NCI-H2227 (cell line): Measurements from ENCODE around the gene GPR157.
"Not testable (repeated sequence)": the region's sequence is repeated elsewhere in the genome, so short reads cannot be mapped to it uniquely, and the experiment has no call there.

Experiments used
- DNase-seq: peaks from one replicate; lab custom pipeline; 2025; ENCODE audit not compliant: unreplicated experiment; lab: John Stamatoyannopoulos, UW

The GPR157 gene

DNA sequence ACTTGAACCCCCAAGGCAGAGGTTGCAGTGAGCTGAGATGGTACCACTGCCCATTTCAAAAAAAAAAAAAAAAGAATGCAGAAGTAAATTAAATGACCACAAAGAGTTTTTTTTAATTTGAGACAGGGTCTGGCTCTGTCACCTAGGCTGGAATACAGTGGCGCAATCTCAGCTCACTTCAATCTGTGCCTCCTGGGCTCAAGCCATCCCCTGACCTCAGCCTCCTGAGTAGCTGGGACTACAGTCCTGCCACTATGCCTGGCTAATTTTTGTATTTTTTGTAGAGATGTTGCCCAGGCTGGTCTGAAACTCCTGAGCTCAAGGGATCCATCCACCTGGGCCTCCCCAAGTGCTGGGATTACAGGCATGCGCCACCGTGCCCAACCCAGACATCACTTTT, 20.2 kb upstream of the GPR157 start:
- no peak for DNase-seq

- DNase-seq: no peak
Observed at GRCh38 chr1:9146156-9146555, 17.3 kb upstream of the GPR157 start.

GRCh38 chr1:9145714-9146113, 16.8 kb upstream of the GPR157 start:
- DNase-seq: no peak

DNA sequence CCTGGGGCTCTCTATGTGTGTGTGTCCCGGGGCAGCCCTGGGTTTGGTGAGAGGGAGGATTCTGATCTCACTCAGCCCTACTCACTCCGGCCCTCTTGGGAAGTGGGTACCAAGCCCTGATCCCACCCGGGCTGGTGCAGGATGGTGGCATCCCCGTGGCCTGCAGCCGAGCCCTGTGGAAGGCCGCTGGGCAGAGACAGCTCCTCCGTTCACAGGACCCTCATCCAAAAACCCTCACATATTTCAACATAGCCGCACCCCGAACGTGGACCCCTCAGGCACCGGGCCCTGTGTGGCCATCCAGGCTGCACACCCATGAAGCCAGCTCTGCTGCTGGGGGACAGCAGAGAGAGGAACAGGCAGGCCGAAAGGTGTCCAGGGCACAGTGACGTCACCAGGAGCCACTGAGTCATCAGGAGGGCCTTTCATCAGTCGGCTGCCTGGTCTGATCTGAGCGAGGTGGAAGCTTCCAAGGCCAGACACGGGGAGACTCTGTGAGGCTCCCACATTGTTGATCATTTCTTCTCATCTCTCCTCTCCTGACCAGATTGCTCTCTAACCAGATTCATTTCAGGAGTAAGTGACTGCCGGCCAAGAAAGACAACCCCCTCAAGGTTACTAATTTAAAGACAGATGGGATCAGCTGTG, 16.2 kb upstream of the GPR157 start:
- no peak for DNase-seq

DNA sequence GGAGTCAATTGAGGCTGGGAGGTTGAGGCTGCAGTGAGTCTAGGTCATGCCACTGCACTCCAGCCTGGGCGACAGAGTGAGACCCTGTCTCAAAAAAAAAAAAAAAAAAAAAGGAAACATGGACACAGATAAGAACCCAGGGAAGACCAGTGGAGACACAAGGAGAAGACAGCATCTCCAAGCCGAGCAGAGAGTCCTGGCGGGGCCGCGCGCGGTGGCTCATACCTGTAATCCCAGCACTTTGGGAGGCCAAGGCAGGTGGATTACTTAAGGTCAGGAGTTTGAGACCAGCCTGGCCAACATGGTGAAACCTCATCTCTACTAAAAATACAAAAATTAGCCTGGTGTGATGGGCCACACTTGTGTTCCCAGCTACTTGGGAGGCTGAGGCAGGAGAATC, 15.6 kb upstream of the GPR157 start:
- not testable (repeated sequence) for DNase-seq

DNA sequence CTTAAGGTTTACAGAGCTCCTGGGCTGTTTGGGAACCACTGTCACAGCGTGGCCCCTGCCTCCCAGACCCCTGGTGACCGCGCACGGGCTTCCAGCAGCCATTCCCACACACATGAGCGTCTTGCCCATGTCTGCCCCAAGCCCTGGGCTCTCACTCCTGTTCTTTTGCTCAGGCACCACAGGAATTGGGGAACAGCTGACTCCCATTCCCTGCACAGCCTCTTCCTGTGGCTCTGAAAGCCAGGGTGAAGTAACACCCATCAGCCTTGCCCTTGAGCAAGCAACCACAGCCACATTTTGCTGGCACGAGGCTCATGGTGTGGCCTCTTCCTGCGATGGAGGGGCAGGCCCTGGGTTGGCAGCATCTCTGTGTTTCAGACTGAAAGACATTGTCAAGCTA, 14.3 kb upstream of the GPR157 start:
- no peak for DNase-seq

GRCh38 chr1:9139930-9140329, 11.0 kb upstream of the GPR157 start:
- DNase-seq: no peak

DNA sequence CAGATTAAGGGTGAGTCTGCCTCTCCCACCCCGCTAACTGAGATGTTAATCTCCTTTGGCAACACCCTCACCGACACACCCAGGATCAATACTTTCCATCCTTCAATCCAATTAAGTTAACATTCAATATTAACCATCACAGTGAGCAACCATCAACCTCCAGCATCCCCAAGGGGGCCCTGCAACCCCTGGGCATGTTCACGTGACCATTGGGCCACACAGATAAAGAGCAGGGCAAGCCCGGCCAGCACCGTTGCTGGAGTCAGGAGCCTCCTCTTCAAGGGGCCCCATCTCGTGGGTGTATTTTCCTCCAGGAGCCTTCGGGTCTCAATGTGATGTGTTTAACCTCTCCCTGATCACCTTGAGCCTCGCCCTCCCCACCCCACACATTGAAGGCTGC, 8.0 kb upstream of the GPR157 start:
- DNase-seq: no peak

- no peak for DNase-seq
Observed at GRCh38 chr1:9135073-9135836, 6.4 kb upstream of the GPR157 start.

DNA sequence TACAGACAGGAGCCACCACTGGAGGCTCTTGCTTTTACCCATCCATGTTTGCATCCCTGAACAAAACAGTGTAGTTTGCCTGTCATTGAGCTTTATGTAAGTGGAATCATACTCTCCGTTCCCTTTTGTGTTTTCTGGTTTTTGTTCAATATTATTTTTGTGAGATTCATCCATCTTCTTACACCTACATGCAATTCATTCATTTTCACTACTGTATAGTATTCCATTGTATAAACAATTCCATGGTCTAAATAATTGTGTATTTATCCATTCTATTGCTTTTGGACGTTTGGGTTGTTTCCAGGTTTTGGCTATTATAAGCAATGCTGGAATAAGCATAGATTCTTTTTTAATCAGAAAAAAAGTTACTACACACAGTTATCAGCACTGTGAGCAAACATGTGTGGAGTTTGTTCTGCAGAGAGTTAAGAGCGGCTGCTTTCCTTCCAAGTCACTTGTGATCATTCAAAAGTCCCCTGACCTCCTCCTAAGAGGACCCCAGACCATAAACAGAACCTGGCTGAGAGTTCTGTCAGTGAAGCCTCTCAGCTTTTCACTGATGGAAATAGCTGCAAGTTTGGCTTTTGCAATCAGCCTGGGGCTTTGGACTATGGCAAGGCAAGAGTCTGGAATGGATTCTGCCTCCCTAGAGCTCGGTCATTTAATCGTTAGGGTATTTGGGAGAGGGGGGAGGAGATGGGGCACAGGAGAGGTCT, 5.1 kb upstream of the GPR157 start:
- DNase-seq: no peak

GRCh38 chr1:9129266-9130041, 552 bp upstream of the GPR157 start:
- peak; percentile 86 for DNase-seq

DNA sequence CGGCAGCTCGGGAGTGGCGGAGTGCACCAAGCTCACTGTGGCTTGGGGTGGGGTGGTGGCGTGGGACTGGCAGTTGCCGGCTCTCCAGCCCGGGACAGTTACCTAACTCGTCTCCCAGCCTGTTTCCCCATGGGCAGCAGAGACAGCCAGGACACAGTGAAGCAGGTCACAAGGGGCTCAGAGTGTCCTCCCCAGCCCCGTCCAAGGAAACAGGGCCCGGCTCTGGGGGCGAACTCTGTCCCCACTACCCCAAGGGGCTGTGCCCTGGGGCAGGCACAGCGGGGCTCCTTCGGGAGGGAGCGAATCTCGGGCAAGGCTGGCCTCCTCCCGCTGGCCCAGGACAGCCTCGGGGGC, 759 bp downstream of the GPR157 start:
- no peak for DNase-seq

DNA sequence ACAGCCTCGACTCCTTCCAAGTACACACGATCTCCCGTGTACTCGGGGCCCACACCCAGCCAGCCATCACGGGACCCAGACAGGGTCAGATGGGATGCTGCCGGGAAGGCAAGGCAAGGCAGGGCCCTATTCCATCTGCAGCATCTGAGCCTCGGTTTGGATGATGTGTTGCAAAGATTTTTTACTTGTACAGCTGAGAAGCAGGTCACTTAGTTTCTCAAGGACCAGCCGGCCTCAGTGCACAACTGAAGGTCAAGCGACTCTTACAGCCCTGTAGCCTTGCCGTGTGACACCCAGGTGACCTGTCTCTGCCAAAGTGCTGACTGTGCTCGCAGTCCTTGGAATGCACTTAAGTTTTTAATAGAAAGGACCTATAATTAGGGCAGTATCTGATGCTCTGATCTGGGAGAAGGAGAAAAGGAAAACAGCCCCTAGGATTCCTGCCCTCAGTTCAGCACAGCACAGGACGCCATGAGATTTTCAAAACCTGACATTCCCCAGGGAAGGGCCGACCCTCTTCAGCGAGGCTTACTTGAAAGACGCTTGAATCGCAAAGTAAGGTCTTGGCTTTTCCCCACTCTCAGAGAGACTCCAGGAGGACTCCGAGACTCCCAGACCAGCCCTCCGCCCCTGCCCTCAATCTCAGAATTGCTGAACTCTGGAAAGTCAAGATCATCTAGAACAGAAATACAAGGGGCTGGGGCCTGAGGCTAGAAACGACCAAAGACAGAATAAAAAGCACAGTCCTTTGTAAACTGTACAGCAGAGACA, 1.3 kb downstream of the GPR157 start:
- no peak for DNase-seq

DNA sequence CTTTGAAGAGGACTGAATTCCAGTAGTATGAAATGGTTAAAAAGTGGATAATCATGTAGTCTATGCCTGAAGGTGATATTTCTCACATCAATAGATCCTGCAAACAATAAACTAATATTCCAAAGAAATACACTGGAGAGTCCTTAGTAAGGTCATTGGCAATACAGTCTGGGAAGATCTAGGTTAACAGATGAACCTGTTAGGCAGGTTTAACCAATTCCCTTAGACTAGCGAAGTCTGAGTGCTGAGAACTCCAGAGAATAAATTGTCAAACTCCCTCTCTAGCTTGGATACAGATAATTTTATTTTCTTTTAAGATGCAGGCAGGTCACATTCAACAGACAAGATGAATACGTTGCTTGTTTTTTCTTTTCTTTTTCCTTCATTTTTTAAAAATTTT, 2.4 kb downstream of the GPR157 start:
- DNase-seq: no peak

DNA sequence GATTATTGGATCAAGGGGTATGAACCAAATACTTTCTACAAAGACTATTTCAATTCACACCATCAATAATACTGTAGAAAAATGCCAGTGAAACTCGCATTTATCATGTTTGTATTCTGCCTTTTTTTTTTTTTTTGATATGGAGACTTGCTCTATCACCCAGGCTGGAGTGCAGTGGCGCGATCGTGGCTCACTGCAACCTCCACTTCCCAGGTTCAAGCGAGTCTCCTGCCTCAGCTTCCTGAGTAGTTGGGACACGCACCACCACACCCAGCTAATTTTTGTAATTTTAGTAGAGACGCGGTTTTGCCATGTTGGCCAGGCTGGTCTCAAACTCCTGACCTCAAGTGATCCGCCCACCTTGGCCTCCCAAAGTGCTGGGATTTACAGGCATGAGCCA, 3.1 kb downstream of the GPR157 start:
- not testable (repeated sequence) for DNase-seq

DNA sequence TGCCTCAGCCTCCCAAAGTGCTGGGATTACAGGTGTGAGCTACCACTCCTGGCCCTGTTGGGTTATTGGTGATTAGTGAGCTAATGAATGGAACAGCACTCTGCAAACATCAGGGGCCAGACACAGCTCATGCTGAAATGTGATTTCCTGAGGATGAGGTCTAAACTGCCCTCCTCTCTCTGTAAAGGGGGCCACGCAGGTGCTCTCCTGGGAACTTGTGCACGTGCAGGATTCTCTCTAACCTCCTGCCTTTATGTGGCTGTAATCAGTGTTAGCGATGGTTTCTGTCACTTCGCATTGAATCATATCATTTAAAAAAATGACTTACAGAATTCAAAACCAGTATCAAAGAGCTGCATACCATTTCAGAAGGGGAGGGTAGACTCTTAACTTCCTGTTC, 3.6 kb downstream of the GPR157 start:
- DNase-seq: no peak

DNA sequence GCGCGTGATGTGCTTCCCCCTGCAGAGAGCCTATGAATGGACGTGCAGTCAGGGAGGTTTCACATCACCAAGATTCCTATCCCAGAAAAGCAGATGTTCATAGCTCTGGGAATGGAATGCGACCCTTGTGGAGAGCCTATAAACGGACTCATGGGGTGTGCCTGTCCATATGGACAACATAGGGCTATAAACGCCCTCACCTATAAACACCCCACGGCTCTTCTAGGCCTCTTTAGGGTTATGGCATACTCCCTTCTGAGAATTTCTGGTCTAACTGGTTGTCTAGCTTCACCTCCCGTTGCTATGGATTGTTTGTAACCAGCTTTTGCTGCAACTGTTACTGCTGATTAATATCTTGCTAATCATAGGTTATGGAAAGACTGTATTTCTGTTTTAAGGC, 4.5 kb downstream of the GPR157 start:
- DNase-seq: not testable (repeated sequence)

DNA sequence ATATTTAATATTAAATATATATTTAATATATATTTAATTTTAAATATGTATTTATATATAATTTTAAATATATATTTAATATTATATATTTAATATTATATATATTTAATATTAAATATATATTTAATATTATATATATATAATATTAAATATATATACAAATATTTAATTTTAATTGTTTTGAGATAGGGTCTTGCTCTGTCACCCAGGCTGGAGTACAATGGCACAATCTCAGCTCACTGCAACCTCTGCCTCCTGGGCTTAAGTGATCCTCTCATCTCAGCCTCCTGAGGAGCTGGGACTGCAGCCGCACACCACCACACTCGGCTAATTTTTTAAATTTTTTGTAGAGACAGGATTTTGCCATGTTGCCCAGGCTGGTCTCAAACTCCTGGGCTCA, 5.2 kb downstream of the GPR157 start:
- DNase-seq: not testable (repeated sequence)

- DNase-seq: no peak
Observed at GRCh38 chr1:9121496-9122409, 7.1 kb downstream of the GPR157 start.
